DMS114 treated with DMSO at 0.1 percent for 48 hours (cell line): Measurements from ENCODE around the gene IZUMO2.
A peak's percentile ranks its signal among the peaks of the same experiment; 100 is the strongest.

ENCODE experiments used
- DNase-seq: peaks from one replicate; lab custom pipeline; 2025; ENCODE audit not compliant: unreplicated experiment; lab: John Stamatoyannopoulos, UW

Gene IZUMO2

DNA sequence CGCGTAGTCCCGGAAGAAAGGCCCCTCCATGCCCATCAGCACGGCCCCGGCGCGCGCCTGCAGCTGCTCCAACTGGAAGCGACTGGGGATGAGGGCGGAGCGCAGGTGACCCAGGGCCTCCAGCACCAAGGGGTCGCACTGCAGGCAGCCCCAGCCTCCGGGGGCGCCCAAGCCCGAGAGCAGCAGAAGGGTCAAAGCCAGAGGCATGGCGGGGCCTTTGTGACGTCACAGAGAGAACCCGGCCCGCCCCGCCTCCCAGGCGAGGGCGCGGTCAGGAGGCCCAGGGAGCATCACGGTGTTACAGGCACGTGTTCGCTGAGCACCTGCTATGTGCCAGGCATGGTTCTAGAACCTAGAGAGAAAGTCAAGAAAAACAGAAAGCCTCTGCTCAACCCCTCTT, at the start of gene IZUMO2:
IZUMO2 (minus strand) TSS at position 294 of the 400 bp plus-strand sequence; CDS start at position 207, 87 bp downstream.
- DNase-seq = no peak

DNA sequence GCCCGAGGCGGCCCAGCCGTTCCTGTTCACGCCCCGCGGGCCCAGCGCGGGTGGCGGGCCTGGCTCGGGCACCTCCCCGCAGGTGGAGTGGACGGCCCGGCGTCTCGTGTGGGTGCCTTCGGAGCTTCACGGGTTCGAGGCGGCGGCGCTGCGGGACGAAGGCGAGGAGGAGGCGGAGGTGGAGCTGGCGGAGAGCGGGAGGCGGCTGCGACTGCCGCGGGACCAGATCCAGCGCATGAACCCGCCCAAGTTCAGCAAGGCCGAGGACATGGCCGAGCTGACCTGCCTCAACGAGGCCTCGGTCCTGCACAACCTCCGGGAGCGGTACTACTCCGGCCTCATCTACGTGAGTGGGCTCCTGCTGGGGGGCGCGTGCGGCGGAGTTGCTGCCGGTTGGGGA, 47.3 kb upstream of the IZUMO2 start:
- DNase-seq = no peak

DNA sequence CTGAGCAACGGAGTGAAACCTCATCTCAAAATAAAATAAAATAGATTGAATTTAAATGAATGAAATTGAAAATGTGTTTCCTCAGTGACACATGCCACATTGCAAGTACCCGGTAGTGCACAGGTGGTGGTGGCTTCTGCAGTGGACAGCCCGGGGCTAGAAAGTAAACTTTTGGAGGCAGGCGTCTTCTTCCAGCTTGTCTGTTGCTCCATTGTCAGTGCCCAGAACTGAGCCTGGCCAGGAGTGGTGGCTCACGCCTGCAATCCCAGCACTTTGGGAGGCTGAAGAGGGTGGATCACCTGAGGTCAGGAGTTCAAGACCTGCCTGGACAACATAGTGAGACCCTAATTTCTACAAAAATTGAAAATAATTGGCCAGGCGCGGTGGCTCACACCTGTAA, 46.0 kb upstream of the IZUMO2 start:
- no peak for DNase-seq

DNA sequence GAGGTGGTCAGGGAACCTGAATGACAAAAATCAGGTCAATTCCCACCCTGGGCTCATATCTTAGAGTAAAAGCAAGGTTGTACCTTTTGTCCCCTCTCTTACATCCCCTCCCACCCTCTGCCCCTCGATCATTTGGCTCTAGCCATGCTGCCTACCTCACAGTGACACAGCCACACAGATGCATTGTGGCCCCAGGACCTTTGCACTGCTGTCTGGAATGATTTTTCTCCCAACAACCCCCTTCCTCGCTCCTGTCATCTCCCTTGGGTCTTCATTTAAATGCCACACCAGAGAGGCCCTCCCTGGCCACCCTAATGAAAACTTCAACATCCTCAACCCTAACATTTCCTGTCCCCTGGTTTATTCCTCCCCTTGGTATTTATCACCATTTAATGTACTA, 44.6 kb upstream of the IZUMO2 start:
- DNase-seq = no peak

DNA sequence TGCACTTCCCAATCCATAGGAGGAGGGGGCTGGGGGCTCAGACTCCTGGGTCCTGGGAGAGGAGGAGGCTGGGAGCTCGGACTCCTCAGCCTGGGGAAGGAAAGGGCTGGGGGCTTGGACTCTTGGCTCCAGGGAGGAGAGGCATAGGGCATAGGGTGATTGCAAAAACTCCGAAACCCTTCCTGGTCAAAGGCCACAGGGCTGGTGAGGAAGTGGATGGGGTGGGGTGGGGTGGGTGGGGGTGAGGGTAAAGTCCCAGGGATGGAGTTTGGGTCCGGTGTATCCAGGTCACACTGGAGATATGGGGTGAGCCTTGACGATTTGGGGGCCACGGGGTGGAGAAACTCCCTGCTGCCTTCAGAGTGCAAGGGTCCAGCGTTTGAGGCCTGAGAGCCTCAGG, 43.1 kb upstream of the IZUMO2 start:
- DNase-seq = no peak

DNA sequence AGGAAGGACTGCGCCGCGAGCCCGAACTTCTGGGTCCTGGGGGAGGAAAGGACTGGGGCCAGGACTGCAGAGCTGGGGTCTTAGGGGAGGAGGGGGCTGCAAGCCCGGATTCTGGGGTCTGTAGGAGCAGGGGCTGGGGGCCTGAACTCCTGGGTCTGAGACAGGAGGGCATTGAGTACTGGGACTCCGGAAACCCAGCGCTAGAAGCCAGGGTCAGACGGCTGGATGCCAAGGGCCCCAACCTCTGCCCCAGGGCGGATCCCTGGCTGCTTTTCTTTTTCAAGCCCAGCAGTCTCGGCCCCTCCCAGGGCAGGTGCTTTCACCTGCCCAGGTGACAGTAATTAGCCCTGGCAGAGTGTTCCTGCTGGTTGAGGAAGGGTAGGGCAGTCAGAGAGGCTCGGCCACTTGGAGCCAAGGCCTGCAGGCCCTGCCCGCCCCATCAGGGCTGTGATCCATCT, 42.6 kb upstream of the IZUMO2 start:
- DNase-seq = no peak

DNA sequence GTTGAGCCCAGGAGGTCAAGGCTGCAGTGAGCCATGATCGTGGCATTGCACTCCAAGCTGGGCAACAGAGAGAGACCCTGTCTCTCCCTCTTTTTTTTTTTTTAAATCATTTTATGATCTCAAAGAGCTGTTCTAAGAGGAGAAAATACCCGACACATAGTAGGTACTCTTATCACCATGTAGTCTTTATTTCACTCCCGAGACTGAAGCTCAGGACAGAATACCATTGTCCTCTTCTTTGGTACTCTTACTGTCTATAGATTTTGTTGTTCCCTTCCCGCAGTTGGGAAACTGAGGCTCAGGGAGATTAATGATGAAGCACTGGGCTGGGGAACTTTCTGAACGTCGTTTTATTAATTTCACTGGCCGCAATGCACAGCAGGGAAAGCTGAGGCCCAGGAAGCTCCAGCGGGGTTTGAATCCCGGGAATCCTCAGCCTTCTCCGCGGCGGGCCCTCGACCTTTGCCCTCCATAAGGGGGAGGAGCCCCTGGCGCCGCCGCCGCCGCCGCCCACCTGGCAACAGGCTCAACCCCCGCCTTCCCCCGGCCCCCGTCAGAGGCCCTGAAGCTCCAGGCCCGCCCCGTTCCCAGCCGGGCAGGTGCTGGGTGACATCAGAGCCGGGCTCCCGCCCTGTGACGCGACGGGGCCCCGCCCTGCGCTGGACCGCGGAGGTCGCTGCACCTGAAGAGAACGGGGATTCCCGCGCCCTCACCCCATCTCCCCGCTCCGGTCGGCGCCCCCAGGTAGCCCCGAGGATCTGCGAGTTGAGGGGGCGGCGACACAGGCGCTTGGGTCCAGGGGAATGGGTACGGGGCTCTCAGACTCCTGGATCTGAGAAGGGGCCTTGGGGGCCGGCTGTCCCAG, 42.0 kb upstream of the IZUMO2 start:
- DNase-seq = no peak

DNA sequence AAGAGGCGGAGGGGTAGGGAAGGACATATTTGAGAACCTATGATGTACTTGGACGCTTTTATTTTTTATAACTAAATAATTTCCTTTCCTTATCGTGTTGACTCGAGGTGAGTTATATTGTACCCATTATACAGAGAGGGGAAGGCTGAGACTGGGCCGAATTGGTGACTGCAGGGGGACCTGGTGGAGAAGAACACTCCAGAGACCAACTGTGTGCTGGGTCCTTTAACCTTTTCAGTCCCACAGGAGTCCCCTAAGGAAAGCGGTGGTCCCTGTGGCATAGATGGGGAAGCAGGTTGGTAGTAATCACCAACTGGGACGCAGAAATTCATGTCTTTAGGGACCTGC, 41.0 kb upstream of the IZUMO2 start:
- no peak for DNase-seq

DNA sequence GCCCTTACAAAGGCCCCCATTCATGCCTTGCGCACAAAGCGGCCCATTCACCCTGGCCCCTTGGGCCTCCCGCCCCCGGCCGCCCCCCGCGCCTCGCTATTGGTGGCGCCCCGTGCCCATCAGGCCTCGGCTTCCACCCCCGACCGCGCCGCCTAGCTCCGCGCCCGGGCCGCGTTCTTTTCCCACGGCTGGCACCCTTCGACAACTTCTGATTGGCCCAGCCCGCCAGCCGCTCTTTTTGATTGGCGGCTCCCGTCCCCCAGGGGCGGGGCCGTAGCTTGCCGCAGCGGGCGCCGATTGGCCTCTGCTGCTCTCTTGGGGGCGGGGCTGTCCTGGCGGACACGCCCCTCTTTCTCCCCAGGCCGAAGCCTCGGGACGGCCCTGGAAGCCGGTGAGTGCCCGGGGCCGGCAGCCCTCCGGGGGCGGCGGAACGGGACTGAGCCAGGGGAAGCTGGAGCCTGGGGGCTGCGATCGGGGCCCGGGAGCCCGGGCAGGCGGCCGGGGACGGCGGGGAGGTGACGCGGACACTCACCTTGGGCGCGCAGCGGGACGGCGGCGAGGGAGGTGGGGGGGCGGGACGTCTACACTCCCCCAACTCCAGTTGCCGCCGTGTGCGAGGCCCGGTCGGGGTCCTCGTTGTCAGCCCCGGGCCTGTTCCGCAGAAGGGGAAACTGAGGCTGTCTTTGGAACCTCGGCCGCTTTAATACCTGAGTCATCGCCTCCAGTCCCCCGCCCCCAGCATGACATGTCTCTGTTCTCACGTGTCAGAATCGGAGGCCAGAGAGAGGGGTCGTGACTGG, 40.4 kb upstream of the IZUMO2 start, which contains the start of gene MYH14:
MYH14 (plus strand) TSS at position 342 of the 800 bp plus-strand sequence. CDS start 6,744 bp downstream, outside the sequence.
- peak; percentile 81 for DNase-seq

DNA sequence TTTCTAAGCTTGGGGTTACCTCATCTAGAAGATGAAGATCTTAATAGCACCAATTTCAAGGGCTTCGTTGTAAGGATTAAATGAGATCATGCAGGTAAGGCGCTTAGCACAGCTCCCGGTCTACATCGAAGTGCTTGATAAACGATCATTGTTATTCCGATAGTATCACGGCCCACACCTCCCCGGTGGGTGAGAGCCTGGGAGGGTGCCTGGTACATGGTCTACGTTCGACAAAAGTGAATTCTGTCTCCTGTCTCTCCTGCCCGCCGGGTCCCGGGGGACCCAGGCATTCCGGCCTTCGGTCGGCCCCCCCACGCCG, 39.8 kb upstream of the IZUMO2 start:
- DNase-seq = no peak

DNA sequence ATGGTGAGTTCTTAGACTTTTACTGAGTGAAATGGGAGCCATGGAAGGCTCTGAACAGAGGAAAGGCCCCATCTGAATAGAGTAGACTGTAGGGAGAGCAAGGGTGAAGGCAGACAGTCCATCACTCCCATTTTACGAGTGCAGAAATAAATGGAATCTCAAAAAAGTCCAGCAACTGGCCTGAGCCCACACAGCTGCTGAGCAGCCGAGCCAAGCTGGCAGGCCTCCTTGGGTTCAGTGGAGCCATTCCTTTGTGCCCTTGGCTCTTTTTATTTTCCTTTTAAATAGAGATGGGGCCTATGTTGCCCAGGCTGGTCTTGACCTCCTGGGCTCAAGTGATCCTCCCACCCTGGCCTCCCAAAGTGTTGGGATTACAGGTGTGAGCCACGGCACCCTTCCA, 39.3 kb upstream of the IZUMO2 start:
- DNase-seq = no peak

DNA sequence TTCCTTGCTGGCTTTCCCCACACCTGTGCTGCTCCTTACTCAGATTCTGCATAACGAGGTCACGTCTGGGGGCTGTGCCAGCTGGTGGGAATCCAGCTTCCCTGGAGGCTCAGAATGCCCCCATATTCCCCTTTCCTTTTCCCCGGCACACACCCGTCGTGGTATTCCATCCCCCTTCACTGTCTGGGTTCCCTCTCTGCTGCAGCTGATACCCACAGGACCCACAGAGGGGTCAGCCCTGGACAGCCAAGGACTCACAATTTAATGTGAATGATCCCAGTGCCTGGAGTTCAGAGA, 36.1 kb upstream of the IZUMO2 start:
- DNase-seq = no peak

DNA sequence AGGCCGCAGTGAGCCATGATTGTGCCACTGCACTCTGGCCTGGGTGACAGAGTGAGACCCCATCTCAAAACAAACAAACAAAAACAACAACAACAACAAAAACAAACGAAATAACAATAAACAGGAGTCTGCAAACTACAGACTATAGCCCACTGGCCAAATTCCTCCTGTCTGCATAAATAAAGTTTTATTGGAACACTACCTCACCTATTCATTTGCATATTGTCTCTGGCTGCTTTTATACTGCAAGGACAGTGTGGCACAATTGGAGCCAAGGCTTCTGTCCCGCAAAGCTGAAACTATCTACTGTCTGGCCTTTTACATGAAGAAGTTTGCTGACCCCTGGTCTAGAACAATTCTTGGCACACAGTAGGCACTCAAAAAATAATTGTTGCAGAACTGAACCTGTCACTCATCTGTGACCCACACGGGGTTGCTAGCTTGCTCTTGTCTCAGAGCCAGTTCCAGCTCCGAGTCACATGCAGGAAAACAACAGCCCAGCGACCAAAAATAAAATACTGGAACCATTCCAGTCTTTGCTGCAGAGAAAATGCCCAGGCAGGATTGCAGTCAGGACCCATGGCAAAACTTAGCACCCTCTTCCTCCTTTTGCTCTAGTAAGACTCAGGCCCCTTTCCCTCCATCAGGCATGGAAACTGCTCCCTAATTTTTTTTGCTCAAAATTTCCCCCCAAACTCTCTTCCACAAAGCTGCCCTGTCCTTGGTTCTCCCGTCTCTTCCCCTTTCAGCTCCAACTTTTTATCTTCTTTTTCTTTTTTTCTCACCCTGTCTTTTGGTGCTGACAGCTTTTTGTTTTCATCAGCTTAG, 35.6 kb upstream of the IZUMO2 start:
- no peak for DNase-seq

DNA sequence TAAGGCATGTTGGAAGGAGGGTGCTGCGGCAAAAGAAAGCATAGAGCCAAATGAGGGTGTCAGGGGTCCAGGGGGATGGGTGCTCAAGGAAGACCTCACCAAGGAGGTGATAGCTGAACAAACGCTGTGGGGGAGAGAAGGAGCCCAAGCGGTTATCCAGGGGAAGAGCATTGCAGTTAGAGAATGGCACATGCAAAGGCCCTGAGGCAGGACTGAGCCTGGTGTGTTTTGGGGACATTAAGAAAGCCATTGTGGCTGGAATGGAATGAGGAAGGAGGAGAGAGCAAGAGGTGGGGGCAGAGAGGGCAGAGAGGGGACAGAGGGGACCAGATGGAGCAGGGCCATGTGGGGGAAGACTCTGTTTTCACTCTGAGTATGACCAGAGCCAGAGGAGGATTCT, 34.3 kb upstream of the IZUMO2 start:
- no peak for DNase-seq

DNA sequence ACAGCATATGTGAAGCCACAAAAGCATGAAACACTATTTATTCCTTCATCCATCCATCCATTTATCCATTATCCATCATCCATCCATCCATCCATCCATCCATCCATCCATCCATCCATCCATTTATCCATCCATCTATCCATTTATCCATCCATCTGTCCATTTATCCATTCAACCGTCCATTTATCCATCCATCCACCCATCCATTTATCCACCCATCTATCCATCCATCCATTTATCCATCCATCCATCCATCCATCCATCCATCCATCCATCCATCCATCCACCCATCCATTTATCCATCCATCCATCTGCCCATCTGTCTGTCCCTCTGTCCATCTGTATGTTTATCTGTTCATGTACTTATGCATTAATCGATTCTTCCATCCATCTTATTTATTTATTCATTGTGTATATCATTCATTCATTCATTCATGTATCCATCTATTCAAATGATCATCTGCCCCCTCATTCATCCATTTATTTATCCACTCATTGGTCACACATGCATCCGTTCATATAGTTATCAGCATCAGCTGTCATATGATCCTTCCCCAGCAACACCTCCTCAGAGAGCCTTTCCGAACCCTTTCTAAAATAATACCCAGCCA, 33.3 kb upstream of the IZUMO2 start:
- no peak for DNase-seq

DNA sequence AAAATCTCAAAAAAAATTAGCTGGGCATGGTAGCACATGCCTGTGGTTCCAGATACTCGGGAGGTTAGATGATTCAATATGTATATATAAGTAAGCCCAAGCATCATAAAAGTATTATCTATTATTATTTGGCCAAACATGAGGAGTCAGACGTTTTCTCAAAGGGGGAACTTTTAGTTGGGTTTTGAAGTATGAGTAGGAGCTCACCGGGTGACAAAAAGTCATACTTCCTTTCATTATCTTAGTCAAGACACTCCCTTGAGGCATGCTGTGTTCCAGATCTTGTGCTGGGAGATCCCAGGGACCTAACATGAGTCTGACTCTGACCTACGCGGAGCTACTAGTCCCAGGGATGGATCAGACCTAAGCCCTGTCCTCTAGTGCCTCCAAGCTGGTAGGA, 32.1 kb upstream of the IZUMO2 start:
- no peak for DNase-seq

DNA sequence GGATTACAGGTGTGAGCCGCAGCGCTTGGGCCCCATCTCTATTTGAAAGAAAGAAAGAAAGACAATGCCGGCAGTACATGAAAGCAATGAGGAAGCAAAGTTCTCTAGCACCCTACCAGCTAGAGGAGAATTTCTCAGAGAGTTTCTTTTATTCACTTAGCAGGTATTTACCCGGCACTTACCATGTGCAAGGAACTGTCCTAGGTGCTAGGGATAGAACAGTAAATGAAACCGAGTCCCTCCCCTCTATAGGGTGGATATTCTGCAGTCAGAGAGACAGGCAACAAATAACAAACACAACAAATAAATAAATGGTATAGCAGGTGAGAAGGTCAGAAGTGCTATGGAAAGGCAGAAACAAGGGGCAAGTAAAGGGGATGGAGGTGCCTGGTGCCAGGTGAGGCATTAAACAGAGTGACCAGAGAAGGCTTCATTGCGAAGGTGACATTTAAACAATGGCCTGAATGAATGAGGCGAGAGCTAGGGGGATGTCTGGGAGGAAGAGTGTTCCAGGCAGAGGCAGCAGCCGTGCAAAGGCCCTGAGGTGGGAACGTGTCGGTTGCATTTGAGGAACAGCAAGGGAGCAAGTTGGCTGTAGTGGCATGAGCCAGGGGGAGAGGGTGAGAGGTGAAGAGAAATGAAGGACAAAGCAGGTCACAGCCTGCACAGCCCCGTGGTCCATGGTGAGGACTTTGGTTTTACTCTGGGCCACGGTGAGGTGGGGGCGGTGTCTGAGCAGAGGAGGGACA, 29.6 kb upstream of the IZUMO2 start:
- no peak for DNase-seq

DNA sequence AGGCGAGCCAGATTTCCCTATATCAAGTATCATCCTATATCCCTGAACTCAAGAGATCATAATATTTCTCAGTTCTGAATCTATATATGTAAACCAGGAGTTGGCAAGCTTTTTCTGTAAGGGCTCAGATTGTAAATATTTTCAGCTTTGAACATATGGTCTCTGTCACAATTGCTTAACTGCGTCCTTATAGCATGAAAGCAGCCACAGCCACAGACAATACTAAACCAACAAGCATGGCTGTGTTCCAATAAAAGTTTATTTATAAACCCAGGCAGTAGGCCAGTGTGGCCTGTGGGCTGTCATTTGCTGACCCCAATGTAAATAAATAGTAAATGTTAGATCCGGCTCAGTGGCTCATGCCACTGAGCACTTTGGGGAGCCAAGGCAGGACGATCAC, 28.1 kb upstream of the IZUMO2 start:
- DNase-seq = no peak

DNA sequence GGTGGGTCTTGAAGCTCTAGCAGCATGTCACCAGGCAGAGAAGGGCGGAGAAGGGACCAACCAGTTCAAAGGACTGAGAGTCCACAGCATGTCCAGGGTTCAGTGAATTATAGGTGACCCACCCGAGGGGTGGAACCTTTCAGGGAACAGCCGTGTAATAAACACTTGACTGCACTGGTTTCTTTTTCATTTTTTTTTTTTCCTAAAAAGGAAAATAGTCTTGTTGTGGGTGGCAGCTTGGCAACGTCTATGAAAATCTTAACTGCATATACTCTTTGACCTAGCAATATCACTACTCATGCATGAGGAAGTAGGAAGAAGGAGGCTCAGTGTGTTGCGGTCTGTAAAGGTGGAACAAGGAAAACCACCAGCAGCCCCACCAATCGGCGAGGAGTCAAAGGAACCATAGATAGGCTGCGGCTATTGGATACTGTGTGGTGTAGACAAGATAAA, 27.4 kb upstream of the IZUMO2 start:
- no peak for DNase-seq

DNA sequence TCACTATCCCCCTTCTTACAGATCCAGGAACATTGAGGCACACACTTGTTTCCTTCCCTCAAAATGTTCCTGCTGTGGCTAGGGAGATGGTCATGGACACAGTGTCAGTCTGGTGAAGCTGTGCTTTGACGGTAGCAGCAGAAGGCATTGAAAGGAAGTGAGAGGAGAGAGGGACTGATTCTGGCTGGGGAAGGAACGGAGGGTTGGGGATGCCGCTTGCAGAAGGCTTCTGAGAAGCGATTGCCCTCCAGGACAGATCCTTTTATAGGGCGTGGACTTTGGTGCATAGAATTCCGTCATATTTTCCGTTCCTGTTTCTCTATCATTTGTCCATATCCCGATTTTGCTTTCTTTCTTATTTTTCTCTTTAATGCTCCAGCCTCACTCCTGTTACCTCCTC, 26.2 kb upstream of the IZUMO2 start:
- no peak for DNase-seq
